HG03342 (cell line): ENCODE results near the gene ARHGAP30.
"Not testable (repeated sequence)": the region's sequence is repeated elsewhere in the genome, so short reads cannot be mapped to it uniquely, and the experiment has no call there.

ENCODE experiments used
- ATAC-seq: cut with Tn5 transposase; IDR thresholded peaks from one replicate; pipeline ENCODE4 v1.9.1; 2021; ENCODE audit warnings: mild to moderate bottlenecking, moderate library complexity; ENCODE audit not compliant: unreplicated experiment

Gene ARHGAP30

DNA sequence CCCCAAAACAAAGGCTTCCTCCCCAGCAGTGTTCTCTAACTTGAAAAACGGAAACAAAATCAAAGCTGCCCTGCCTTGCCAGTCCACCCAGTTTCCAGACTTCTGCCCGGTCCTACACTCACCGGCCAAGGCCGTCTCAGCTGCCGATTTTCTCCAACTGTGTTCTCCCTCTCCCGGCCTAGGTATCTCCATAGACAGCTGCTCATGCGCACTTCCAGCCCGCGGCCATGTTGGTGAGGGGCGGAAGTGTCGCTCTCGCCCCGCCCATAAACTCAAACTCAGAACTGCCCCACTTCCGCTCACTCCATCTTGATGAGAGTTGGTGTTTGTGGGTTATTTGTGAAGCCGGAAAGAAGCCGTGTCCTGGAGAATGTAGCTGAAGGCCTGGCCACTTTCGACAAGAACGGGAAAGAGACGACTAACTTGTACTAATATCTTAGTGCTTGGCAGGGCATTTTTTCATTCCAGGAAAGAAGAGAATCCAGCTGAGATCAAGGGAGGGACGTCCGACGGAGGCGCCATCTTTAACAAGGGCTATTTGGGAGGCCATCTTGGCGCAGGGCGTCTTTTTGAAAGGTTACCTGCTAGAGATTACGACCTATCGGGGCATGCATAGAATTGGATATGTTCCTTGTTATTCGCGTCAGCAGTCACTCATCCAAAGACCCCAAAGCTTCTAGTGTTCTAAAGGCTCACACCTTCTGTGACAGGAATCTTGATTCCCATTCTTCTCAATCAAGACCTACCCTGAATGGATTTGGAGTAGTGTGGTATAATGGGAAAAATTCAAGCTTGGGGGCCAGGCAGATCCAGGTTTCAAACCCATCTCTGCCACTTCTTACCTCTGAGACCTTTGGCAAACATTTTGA, 23.7 kb downstream of the ARHGAP30 start, which contains the start of gene USF1:
TSS of gene USF1 (minus strand) at position 242 of the 869 bp plus-strand sequence. CDS start 2,702 bp downstream, outside the sequence.
- peak; percentile 49 for ATAC-seq

DNA sequence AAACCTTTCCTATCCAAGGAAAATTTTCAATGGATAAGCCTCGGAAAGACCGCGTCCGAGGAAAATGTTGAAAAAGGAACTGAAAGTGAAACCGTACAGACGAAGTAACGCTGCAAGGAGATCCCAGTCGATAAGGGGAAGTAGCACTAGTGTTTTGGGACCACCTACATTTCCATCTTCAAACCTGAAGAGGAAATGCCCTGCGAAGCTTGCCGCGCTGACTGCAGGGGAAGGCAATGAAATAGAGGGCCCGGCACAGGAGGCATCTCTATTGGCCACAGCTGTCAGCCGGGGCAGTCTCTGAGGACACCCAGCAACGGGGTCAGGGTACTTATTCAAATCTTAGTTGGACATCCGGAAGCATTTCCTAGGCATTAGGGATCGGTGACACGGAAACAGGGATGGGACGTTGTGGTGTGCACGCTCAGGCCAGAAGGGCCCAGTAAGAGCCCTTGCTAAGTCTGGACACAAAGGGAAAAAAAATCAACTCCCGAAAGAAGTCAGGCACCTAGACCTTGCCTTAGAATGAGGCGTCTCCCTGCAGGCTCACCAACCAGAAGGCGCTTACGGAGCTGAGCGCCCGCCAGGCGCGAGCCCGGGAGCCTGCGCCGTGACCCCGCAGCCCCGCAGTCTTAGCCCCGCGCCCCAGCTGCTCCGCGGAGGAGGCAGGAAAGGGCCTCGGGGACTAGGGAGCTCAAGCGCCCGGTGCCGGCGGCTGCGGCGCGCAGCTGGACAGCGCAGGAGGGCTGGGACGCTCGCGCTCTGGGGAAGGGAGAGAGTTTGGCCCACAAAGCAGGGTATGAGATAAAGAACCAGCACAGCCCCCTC, 24.6 kb downstream of the ARHGAP30 start:
- ATAC-seq, result peak; percentile 49

DNA sequence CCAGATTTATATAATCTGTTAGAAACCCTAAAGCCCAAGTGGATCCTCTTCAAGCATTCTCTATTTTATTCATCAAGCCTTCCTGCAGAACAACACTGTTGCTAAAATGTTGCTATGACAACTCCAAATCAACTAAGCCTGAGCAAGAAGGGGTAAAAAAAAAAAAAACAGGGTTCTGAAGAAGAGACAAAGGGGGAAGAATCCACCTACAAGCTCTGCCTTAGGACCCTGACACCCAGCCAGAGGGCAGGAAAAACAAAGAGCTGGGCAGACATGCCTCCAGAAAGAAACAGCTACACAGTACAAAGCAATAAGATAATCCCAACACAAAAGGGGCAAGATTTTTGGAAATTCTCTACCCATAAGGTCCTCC, 25.2 kb downstream of the ARHGAP30 start:
- no peak for ATAC-seq

DNA sequence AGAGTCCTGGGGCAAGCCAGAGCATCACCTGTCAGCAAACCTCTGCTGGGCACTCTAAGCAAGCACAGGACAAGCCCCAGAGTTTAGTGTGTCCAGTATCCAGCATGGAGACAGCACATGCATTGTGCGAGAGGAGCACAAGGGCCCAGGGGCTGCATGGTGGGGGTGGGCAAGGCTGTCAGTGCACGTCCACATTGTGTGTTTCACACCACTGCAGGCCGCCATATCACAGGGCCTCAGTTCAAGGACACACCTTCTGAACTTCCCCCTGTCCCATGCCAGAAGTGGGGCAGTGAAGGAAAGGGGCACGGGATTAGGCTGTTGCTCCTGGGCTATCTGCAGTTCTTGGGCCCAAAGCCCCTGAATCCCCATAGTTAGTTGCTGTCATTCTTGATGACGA, 30.1 kb downstream of the ARHGAP30 start:
- ATAC-seq, result no peak

DNA sequence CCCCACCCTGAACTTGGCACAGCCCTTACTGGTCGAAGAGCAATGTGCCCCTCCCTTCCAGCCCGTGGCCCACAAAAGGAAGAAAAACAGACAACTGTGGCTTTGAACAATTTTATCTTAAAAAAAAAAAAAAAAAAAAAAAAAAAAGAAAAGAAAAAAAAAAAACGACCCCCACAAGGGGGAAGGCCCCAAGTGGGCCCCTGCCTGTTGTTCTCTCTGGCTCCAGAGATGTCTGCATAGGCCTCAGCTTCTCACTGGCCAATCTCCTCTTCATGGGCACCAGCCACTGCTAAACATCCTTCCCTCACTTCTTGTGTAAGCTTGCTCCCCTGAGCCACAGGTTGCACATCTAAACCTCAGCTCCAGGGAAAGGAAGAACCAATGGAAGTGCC, 30.5 kb downstream of the ARHGAP30 start:
- ATAC-seq, result no peak

DNA sequence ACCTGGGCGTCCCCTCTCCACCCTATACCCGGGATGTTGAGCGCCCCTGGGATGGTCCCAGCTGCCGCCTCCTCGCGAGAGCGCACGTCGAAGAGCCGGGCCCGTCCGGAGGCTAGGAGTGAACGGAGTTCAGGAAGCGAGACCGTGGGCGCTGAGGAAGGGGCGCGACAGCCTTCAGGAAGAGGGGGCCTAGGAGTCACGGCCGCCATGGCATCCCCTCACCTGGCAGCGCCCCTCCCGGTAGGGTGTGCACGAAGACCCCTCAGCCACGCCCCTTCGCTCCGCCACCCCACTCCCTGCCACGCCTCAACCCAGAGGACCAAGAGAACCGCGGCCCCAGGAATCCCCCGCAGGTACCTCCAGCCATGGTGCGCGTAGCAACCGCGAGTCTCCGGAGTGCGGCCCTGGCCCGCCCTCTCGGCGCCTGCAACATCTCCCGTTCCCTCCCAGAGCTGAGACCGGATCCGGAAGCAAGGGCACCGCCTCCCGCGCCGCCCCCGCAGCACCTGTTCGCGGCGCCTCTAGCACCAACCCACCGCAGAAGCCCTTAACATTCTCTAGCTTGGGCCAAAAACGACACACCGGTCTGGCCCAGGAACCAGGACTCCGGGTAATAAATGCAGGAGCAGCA, 31.1 kb downstream of the ARHGAP30 start, which contains the start of gene TSTD1:
TSS of gene TSTD1 (minus strand) at position 442 of the 631 bp plus-strand sequence. CDS start at position 367, 75 bp downstream.
- peak; percentile 88 for ATAC-seq

DNA sequence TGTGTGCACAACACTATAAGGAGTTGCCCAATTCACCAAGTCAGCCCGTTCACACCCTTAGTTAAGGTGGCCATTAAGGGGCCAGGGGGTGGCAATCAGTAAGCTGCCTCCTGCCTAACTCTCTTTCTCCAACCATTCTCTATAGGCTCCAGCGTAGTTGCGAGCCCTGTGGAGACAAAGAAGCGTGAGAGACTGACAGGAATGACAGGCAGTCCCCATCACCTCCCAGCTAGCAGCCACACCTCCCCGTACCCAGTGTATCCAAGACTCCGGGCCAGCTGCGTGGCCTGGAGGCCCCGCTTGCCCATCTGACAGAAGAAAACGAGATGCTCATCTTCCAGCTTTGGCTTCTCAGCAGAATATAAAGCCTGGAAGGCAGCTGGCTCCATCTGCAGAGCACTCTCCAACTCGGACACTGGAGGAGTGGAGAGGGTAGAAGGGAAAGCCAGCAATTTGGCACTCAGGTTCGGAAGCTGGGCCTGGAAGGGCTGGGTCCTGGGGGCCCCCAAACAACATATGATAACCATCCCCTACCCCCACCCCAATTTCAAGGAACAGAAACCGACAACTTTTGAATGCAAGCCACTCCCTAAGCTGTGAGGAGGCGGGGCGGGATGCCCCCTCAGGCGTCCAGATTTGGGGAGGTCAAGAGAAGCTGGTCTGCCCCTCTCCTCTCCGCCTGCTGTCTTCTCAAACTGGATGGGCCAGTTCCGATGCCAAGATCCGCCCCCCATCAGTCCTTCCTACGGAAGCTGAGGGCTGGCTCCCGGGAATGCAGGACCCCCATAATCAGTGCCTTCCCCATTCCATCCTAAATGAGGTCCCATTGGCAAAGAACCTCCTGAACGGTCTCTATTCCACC, 31.8 kb downstream of the ARHGAP30 start:
- no peak for ATAC-seq

DNA sequence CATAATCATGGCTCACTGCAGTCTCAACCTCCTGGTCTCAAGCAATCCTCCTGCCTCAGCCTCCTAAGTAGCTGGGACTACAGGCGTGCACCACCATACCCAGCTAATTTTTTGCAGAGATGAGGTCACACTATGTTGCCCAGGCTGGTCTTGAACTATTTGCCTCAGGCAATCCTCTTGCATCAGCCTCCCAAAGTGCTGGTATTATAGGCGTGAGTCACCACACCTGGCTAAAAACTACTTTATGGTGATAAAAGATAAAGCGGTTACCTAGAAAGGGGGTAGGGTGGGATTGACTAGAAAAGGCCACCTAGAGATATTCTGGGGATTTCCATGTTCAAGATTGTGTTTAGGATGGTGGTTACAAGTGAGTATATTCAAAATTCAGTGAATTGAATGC, 35.9 kb downstream of the ARHGAP30 start:
- ATAC-seq, result no peak

DNA sequence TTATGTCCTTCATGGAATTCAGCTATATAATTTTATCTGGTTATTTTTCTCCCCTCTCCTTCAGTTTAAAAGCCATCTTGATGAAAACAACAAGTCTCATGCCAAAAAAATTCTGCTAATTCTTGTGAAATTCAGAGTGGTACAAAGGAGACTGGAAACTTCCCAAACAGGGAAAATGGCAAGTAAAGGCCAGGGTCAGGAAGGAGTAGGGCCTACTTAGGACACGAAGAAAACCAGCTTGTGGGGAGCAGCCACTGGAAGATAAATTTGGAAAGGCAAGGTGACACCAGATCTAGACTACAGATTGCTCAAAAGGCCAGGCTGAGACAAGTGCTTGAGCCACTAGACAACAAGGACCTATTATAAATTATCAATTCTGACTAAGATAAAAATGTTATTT, 37.3 kb downstream of the ARHGAP30 start:
- ATAC-seq, result no peak

DNA sequence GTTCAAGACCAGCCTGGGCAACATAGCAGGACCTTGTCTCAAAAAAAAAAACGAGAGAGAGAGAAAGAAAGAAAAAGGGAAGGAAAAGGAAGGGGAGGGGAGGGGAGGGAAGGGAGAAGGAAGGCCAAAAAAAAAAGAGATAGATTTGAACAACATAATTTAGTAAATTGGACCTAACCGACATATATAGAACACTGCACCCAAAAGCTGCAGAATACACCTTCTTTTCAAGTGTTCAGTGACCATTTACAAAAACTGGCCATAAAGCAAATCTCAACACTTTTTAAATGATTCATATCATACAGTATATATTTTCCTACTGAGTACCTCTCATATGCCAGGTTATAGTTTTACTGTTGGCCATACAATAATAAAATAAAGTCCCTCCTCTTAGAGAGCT, 37.8 kb downstream of the ARHGAP30 start:
- no peak for ATAC-seq

DNA sequence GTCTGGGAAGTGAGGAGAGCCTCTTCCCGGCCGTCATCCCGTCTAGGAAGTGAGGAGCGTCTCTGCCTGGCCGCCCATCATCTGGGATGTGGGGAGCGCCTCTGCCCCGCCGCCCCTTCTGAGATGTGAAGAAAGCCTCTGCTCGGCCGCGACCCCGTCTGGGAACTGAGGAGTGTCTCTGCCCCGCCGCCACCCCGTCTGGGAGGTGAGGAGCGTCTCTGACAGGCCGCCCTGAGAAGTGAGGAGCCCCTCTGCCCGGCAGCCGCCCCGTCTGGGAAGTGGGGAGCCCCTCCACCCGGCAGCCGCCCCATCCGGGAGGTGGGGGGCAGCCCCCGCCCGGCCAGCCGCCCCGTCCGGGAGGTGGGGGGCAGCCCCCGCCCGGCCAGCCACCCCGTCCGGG, 40.2 kb downstream of the ARHGAP30 start:
- ATAC-seq, result not testable (repeated sequence)

DNA sequence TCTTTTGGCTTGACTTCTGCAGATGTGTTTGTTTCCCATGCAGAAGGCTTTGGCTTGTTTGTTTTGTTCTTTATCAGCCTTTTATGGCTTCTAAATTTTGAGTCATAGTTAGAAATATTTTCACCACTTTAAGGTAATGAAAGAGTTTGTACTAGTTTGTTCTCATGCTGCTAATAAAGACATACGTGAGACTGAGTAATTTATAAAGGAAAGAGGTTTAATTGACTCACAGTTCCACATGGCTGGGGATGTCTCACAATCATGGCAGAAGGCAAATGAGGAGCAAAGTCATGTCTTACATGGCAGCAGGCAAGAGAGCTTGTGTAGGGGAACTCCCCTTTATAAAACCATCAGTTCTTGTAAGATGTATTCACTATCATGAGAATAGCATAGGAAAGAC, 42.7 kb downstream of the ARHGAP30 start:
- ATAC-seq, result not testable (repeated sequence)

DNA sequence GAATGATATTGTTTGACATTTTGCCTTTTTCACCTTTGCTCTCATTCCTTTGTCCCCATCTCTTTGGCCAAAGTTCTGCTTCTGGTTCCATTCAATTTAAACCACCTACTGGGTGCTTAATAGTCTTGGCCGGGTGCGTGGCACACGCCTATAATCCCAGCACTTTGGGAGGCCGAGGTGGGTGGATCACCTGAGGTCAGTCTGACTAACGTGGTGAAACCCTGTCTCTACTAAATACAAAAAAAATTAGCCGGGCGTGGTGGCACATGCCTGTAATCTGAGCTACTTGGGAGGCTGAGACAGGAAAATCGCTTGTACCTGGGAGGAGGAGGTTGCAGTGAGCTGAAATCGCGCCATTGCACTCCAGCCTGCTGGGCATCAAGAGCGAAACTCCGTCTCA, 47.3 kb downstream of the ARHGAP30 start:
- not testable (repeated sequence) for ATAC-seq

DNA sequence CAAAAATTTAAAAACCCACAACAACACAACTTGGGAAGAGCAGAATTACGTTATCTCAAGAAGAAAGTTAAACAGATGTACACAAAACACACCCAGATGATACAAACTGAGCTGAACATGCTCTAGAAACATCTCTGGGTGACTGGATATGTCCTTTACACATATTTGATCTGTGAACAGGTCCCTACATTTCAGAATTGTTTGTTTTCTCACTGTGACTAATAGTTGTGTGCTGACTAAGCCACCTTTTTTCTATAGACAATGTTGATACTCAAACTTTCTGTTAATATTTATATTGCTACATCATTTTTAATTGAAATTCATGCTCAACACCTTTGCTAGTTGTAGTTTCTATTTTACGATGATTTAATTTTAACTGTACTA, 47.7 kb downstream of the ARHGAP30 start:
- ATAC-seq, result no peak

DNA sequence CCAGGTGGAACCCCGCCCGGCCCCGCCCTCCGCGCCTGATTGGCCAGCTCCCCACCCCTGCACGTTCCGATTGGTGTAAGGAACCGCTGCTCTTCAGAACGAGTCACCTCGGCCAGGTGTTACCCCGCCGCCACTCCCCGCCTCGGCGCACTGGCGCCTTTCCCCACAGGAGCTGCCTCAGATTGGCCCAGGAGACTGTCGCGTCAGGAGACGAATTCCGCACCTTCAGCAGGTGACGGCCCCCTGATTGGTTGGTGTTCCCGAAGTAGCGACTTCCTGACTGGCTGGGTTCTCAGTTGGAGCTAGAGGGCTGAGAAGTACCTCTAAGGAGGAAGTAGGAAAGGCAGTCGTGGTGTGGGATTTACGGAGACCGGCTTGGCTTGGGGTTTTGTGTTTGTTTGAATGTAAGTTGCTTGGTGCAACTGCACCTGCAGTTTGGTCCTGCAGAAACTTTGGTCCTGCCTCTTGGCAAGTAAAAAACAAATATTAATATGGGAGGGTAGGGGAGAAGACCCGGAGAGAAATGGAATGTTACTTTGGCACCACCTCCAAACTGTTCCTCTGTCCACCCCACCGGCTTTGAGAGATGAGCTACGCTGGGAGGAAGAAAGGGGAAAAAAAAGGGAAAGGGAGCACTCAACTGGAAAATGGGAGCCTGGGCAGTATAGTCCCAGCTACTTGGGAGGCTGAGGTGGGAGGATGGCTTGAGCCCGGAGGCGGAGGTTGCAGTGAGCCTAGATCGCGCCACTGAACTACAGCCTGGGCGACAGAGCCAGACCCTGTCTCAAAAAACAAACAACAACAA, 48.3 kb downstream of the ARHGAP30 start:
- peak; percentile 86 for ATAC-seq

DNA sequence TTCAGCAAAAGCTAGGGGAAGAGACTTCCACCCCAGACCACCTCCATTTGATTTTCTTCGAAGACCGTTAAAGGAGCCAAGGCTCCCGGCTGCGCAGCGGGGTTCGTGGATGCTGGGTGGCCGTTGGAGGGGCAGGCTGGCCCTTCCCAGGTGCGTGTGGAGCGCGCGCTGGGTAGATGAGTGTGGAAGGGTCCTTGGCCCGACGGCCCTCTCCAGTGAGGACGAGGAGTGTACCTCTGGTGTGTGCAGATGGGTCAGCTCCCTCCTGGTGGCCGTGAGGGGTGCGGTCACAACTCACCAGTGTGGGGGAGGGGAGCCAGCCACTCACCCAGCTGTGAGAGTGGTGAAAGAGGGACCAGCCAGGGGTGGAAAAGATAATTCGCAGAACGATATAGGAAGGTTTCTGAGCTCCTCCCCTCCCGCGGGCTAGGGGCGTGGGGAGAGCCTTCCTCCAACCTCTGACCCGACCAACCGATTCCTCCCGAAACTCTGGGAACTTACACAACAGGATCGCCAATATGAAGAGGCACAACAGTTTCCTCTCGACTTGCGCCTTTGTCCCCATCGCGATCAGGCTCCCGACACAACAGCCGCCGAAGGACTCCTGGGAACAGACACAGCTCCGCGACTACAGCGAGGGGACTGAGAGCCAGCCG, 49.1 kb downstream of the ARHGAP30 start, which contains the start of gene F11R:
TSS of gene F11R (minus strand) at position 644 of the 656 bp plus-strand sequence. CDS start at position 565, 79 bp downstream.
- ATAC-seq, result peak; percentile 34

DNA sequence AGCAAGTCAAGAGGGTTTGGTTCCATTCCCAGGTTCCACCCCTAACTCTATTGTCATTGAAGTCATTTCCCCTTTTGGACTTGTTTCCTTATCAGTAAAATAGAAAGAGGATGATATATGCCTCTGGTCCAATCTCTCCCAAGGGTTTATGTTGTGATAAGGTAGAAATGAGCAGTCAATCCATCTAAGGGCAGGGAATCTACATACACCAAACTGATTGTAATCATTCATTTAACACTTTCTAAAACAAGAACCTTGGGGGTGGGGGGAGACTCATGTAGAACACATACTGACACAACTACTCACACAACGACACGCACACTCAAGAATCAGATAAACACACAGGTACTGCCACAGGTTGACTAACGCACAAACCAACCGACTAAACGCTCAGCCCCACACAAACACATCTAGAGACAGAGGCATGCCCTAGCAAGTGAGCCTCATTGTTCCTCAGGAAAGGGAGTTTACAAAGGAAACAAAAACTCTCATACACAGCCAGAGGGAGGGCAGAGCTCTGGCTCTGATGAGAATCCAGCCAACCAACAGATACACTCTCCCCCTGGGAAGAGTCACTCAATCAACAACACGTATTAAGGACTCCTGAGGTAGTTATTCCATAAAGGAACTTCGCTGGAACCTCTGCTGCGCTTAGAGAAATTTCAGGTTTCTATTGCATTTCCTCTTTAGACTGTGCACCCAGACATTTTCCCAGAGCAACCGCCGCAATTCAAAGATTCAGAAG, 49.8 kb downstream of the ARHGAP30 start:
- no peak for ATAC-seq

DNA sequence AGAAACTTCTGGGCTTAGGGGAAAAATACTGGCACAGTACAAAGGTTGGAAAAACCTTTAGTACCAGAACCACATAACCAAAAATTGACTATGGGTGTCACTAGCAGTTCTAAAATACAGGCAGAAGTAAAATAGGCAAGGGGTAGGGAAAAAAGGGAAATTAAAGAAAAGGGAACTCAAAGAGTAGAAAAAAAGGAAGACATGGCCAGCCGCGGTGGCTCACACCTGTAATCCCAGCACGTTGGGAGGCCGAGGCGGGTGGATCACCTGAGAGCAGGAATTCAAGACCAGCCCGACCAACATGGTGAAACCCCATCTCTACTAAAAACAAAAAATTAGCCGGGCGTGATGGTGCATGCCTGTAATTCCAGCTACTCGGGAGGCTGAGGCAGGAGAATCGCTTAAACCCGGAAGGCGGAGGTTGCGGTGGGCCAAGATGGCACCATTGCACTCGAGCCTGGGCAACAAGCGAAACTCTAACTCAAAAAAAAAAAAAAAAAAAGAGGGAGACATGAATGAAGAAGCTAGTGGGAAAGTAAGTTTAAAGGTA, 50.5 kb downstream of the ARHGAP30 start:
- ATAC-seq, result not testable (repeated sequence)
